HepG2 (cell line): ENCODE results near the gene LCE3A. TPM values are rescaled to one million over a fixed set of nuclear protein-coding genes. Genes with fewer than 3 reads are reported as not detected.
A peak's percentile ranks its signal among the peaks of the same experiment; 100 is the strongest.

Source experiments
- ATRX ChIP-seq: sonication (generic); formaldehyde crosslinking; IDR thresholded peaks from 2 replicates; pipeline ENCODE4 v1.4.0; 2020; ENCODE audit warnings: missing genetic modification reagents, borderline replicate concordance
- DR1 ChIP-seq: sonication (generic); formaldehyde crosslinking; IDR thresholded peaks from 2 replicates; pipeline ENCODE4 v1.8.0; 2021; ENCODE audit warnings: mild to moderate bottlenecking, missing genetic modification reagents, inconsistent platforms
- MAF1 ChIP-seq: sonication (generic); formaldehyde crosslinking; IDR thresholded peaks from 2 replicates; pipeline ENCODE4 v1.5.0; 2020; ENCODE audit warnings: missing genetic modification reagents, borderline replicate concordance
- NFRKB ChIP-seq: fragments of 450-650 bp; IDR thresholded peaks from 2 replicates; pipeline ENCODE4 v1.6.1; 2017
- NFYB ChIP-seq: sonication (generic); formaldehyde crosslinking; IDR thresholded peaks from 2 replicates; pipeline ENCODE4 v1.4.0; 2020; ENCODE audit warnings: missing genetic modification reagents
- RAD21 ChIP-seq: fragments of 450-650 bp; formaldehyde crosslinking; IDR thresholded peaks from 2 replicates; pipeline ENCODE4 v1.5.0; 2020; ENCODE audit warnings: mild to moderate bottlenecking
- STAG1 ChIP-seq: sonication (generic); formaldehyde crosslinking; IDR thresholded peaks from 2 replicates; pipeline ENCODE4 v1.4.0; 2020; ENCODE audit warnings: missing genetic modification reagents
- ZFX ChIP-seq: sonication (generic); formaldehyde crosslinking; IDR thresholded peaks from 2 replicates; pipeline ENCODE4 v1.4.0; 2020; ENCODE audit warnings: mild to moderate bottlenecking, low read depth, missing genetic modification reagents, moderate library complexity
- ZNF207 ChIP-seq: fragments of 450-650 bp; IDR thresholded peaks from 2 replicates; pipeline ENCODE4 v1.6.1; 2016; ENCODE audit warnings: antibody characterized with exemption, borderline replicate concordance
- ZNF335 ChIP-seq: sonication (generic); formaldehyde crosslinking; IDR thresholded peaks from 2 replicates; pipeline ENCODE4 v1.4.0; 2020; ENCODE audit warnings: missing genetic modification reagents
- ZNF33B ChIP-seq: sonication (generic); formaldehyde crosslinking; IDR thresholded peaks from 2 replicates; pipeline ENCODE4 v1.5.1; 2020; ENCODE audit warnings: mild to moderate bottlenecking, missing genetic modification reagents
- ZNF598 ChIP-seq: sonication (generic); formaldehyde crosslinking; IDR thresholded peaks from 2 replicates; pipeline ENCODE4 v1.5.1; 2020; ENCODE audit warnings: mild to moderate bottlenecking, missing genetic modification reagents, borderline replicate concordance
- ZNF775 ChIP-seq: sonication (generic); formaldehyde crosslinking; IDR thresholded peaks from 2 replicates; pipeline ENCODE4 v1.4.0; 2020; ENCODE audit warnings: missing genetic modification reagents, mild to moderate bottlenecking, moderate library complexity, borderline replicate concordance
- ZNF780A ChIP-seq: sonication (generic); formaldehyde crosslinking; IDR thresholded peaks from 2 replicates; pipeline ENCODE4 v1.8.0; 2022; ENCODE audit warnings: mild to moderate bottlenecking, missing genetic modification reagents, moderate library complexity
- polyA plus RNA-seq, 8 experiments: library from polyadenylated mRNA; depleted of rRNA in 3 of 8; stranded (reverse) in 7 of 8; unstranded in 1 of 8; fragments of >200 nt; fragmentation: Illumina TruSeq in 4 of 8; extraction: Trizol in 4 of 8; gene quantifications; 2 replicates each; pipeline versions ENCODE4 v1.2.1 to v1.2.3, GENCODE V29; 2011 to 2016; ENCODE audit warnings: low read depth in 4 of 8, missing spikeins in 1 of 8, mixed read lengths in 1 of 8; ENCODE audit not compliant: insufficient read depth in 1 of 8
- total RNA-seq, 5 experiments: library from RNA; depleted of rRNA; stranded (reverse); fragments of >200 nt; fragmentation: Illumina TruSeq; extraction: Trizol; gene quantifications; 2 replicates each; pipeline ENCODE4 v1.2.3, GENCODE V29; 2016; ENCODE audit warnings: low read depth in 1 of 5
- TF ChIP-seq, protein P1 (sequence below): IDR thresholded peaks from 2 replicates; pipeline ENCODE4 v1.6.1; 2016
- TF ChIP-seq, protein P2 (sequence below): sonication (generic); formaldehyde crosslinking; IDR thresholded peaks from 2 replicates; pipeline ENCODE4 v1.5.1; 2020; ENCODE audit warnings: missing genetic modification reagents, mild to moderate bottlenecking, borderline replicate concordance
- TF ChIP-seq, protein P3 (sequence below): sonication (generic); formaldehyde crosslinking; IDR thresholded peaks from 2 replicates; pipeline ENCODE4 v1.5.0; 2020; ENCODE audit warnings: mild to moderate bottlenecking, missing genetic modification reagents, moderate library complexity
- TF ChIP-seq, protein P4 (sequence below): sonication (generic); formaldehyde crosslinking; IDR thresholded peaks from 2 replicates; pipeline ENCODE4 v1.4.0; 2020; ENCODE audit warnings: missing genetic modification reagents, low read depth, mild to moderate bottlenecking, borderline replicate concordance
- TF ChIP-seq, protein P5 (sequence below): sonication (generic); formaldehyde crosslinking; IDR thresholded peaks from 2 replicates; pipeline ENCODE4 v1.4.0; 2020; ENCODE audit warnings: missing genetic modification reagents, mild to moderate bottlenecking, borderline replicate concordance
- TF ChIP-seq, protein P6 (sequence below): sonication (generic); formaldehyde crosslinking; IDR thresholded peaks from 2 replicates; pipeline ENCODE4 v1.4.0; 2020; ENCODE audit warnings: missing genetic modification reagents; ENCODE audit errors: not compliant biosample characterization
- TF ChIP-seq, protein P7 (sequence below): sonication (generic); formaldehyde crosslinking; IDR thresholded peaks from 2 replicates; pipeline ENCODE4 v1.9.0; 2021; ENCODE audit warnings: missing genetic modification reagents, borderline replicate concordance

Gene LCE3A
- total and polyA plus RNA-seq, 2 of the 13 experiments (the other 11 are each of a cell fraction or from before 2014, with no cell fraction given): not detected

DNA sequence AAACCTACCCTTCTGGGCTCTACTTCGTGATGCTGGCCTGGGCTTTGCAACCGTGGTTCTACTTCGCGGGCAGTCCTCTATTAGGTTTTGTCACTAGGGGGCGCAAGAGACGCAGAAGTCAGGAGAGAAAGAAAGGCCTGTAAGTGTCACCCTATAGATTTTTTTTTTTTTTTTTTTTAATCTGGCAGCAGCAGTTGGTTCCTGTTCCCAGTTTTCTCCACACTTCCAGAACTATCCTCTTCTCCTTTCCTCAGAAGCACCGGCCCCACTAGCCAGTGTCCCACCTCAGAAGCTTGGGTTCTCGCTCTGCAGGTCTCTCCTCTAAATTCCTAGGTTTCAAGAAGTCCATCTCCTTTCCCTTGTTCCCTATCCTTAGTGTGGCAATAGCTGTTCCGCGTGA lies 31.2 kb upstream of the LCE3A start (continued):
- TF ChIP-seq, protein P1, sequence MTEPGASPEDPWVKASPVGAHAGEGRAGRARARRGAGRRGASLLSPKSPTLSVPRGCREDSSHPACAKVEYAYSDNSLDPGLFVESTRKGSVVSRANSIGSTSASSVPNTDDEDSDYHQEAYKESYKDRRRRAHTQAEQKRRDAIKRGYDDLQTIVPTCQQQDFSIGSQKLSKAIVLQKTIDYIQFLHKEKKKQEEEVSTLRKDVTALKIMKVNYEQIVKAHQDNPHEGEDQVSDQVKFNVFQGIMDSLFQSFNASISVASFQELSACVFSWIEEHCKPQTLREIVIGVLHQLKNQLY (CRISPR knock-in tag): no peak
- TF ChIP-seq RAD21 (CRISPR knock-in tag) (peak; percentile 11; the same call in 1 of the 2 replicates), ATRX (no peak), ZFX (CRISPR knock-in tag) (no peak), DR1 (CRISPR knock-in tag) (no peak), STAG1 (CRISPR knock-in tag) (peak; percentile 56), ZNF775 (CRISPR knock-in tag) (no peak), ZNF33B (CRISPR knock-in tag) (no peak), MAF1 (no peak), ZNF207 (no peak), ZNF598 (CRISPR knock-in tag) (no peak), ZNF335 (no peak), ZNF780A (no peak), NFRKB (no peak), NFYB (CRISPR knock-in tag) (no peak)
- TF ChIP-seq, protein P2, sequence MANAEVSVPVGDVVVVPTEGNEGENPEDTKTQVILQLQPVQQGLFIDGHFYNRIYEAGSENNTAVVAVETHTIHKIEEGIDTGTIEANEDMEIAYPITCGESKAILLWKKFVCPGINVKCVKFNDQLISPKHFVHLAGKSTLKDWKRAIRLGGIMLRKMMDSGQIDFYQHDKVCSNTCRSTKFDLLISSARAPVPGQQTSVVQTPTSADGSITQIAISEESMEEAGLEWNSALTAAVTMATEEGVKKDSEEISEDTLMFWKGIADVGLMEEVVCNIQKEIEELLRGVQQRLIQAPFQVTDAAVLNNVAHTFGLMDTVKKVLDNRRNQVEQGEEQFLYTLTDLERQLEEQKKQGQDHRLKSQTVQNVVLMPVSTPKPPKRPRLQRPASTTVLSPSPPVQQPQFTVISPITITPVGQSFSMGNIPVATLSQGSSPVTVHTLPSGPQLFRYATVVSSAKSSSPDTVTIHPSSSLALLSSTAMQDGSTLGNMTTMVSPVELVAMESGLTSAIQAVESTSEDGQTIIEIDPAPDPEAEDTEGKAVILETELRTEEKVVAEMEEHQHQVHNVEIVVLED: no peak
- TF ChIP-seq, protein P3, sequence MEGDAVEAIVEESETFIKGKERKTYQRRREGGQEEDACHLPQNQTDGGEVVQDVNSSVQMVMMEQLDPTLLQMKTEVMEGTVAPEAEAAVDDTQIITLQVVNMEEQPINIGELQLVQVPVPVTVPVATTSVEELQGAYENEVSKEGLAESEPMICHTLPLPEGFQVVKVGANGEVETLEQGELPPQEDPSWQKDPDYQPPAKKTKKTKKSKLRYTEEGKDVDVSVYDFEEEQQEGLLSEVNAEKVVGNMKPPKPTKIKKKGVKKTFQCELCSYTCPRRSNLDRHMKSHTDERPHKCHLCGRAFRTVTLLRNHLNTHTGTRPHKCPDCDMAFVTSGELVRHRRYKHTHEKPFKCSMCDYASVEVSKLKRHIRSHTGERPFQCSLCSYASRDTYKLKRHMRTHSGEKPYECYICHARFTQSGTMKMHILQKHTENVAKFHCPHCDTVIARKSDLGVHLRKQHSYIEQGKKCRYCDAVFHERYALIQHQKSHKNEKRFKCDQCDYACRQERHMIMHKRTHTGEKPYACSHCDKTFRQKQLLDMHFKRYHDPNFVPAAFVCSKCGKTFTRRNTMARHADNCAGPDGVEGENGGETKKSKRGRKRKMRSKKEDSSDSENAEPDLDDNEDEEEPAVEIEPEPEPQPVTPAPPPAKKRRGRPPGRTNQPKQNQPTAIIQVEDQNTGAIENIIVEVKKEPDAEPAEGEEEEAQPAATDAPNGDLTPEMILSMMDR (CRISPR knock-in tag): peak; percentile 72
- TF ChIP-seq, protein P4, sequence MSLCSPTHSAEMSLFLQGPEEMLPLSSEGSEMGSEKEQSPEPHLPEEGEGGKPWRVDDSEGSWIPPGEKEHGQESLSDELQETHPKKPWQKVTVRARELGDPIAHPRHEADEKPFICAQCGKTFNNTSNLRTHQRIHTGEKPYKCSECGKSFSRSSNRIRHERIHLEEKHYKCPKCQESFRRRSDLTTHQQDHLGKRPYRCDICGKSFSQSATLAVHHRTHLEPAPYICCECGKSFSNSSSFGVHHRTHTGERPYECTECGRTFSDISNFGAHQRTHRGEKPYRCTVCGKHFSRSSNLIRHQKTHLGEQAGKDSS: no peak
- TF ChIP-seq, protein P5, sequence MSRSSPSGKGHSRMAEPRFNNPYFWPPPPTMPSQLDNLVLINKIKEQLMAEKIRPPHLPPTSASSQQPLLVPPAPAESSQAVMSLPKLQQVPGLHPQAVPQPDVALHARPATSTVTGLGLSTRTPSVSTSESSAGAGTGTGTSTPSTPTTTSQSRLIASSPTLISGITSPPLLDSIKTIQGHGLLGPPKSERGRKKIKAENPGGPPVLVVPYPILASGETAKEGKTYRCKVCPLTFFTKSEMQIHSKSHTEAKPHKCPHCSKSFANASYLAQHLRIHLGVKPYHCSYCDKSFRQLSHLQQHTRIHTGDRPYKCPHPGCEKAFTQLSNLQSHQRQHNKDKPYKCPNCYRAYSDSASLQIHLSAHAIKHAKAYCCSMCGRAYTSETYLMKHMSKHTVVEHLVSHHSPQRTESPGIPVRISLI (CRISPR knock-in tag): peak; percentile 45; the same call in 1 of the 2 replicates
- TF ChIP-seq, protein P6, sequence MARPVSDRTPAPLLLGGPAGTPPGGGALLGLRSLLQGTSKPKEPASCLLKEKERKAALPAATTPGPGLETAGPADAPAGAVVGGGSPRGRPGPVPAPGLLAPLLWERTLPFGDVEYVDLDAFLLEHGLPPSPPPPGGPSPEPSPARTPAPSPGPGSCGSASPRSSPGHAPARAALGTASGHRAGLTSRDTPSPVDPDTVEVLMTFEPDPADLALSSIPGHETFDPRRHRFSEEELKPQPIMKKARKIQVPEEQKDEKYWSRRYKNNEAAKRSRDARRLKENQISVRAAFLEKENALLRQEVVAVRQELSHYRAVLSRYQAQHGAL (CRISPR knock-in tag): no peak
- TF ChIP-seq, protein P7, sequence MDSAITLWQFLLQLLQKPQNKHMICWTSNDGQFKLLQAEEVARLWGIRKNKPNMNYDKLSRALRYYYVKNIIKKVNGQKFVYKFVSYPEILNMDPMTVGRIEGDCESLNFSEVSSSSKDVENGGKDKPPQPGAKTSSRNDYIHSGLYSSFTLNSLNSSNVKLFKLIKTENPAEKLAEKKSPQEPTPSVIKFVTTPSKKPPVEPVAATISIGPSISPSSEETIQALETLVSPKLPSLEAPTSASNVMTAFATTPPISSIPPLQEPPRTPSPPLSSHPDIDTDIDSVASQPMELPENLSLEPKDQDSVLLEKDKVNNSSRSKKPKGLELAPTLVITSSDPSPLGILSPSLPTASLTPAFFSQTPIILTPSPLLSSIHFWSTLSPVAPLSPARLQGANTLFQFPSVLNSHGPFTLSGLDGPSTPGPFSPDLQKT (CRISPR knock-in tag): no peak
